GM23338 (cell line): Measurements from ENCODE around the gene CDYL. TPM values are rescaled to one million over a fixed set of nuclear protein-coding genes. Genes with fewer than 3 reads are reported as not detected.

Source experiments
- ATAC-seq: fragments of 200-7000 bp; cut with Tn5 transposase; 3 replicates; pipeline ENCODE4 v1.9.1; 2020
- DNase-seq: peaks from one replicate; pipeline ENCODE4 v3.0.0-alpha.2; 2015; ENCODE audit warnings: low spot score
- H2AFZ ChIP-seq: fragments of 200-600 bp; sonication (generic); 2 replicates; pipeline ENCODE4 v1.8.0; 2016; ENCODE audit warnings: antibody characterized with exemption, mild to moderate bottlenecking, moderate library complexity
- H3F3A ChIP-seq: fragments of 200-600 bp; sonication (generic); replicated peaks from 2 replicates; pipeline ENCODE4 v1.8.0; 2017; ENCODE audit warnings: antibody characterized with exemption, mixed run types, low read depth
- H3K27ac ChIP-seq: fragments of 200-600 bp; sonication (generic); 2 replicates; pipeline ENCODE4 v1.6.1; 2016; ENCODE audit warnings: low read depth
- H3K27me3 ChIP-seq: fragments of 200-600 bp; sonication (generic); 2 replicates; pipeline ENCODE4 v1.8.0; 2016; ENCODE audit warnings: mild to moderate bottlenecking, mixed run types, moderate library complexity; ENCODE audit not compliant: insufficient read depth
- H3K36me3 ChIP-seq: fragments of 200-600 bp; sonication (generic); 2 replicates; pipeline ENCODE4 v1.8.0; 2016; ENCODE audit warnings: mild to moderate bottlenecking; ENCODE audit not compliant: insufficient read depth
- H3K4me1 ChIP-seq: fragments of 200-600 bp; sonication (generic); 2 replicates; pipeline ENCODE4 v1.8.0; 2016; ENCODE audit warnings: mild to moderate bottlenecking, moderate library complexity; ENCODE audit not compliant: insufficient read depth
- H3K4me2 ChIP-seq: fragments of 200-600 bp; sonication (generic); 2 replicates; pipeline ENCODE4 v1.7.1; 2017; ENCODE audit warnings: mixed run types
- H3K4me3 ChIP-seq: fragments of 200-600 bp; sonication (generic); 2 replicates; pipeline ENCODE4 v1.6.1; 2016; ENCODE audit warnings: mixed run types
- H3K79me2 ChIP-seq: fragments of 200-600 bp; sonication (generic); replicated peaks from 2 replicates; pipeline ENCODE4 v1.8.0; 2017; ENCODE audit warnings: mild to moderate bottlenecking; ENCODE audit not compliant: insufficient read depth
- H3K9me2 ChIP-seq: fragments of 200-600 bp; sonication (generic); 2 replicates; pipeline ENCODE4 v1.8.0; 2017; ENCODE audit not compliant: insufficient read depth
- H4K20me1 ChIP-seq: fragments of 200-600 bp; sonication (generic); replicated peaks from 2 replicates; pipeline ENCODE4 v1.8.0; 2017; ENCODE audit warnings: mild to moderate bottlenecking; ENCODE audit not compliant: insufficient read depth
- H3K27ac Mint-ChIP-seq: 2 replicates; pipeline ENCODE4 v1.8.0; 2020; ENCODE audit warnings: inconsistent platforms, mild to moderate bottlenecking, moderate library complexity, mixed read lengths
- H3K27me3 Mint-ChIP-seq: 3 replicates; pipeline ENCODE4 v1.8.0; 2022; ENCODE audit warnings: low read depth, mild to moderate bottlenecking, moderate library complexity, mixed read lengths, inconsistent platforms; ENCODE audit not compliant: insufficient read depth, poor library complexity
- H3K36me3 Mint-ChIP-seq: 3 replicates; pipeline ENCODE4 v1.8.0; 2021; ENCODE audit warnings: low read depth, mild to moderate bottlenecking, inconsistent platforms, moderate library complexity, mixed read lengths
- H3K4me1 Mint-ChIP-seq: 3 replicates; pipeline ENCODE4 v1.8.0; 2020; ENCODE audit warnings: mild to moderate bottlenecking, inconsistent platforms, mixed read lengths
- H3K4me3 Mint-ChIP-seq: 3 replicates; pipeline ENCODE4 v1.8.0; 2021; ENCODE audit warnings: moderate library complexity, mild to moderate bottlenecking, inconsistent platforms, mixed read lengths
- H3K9me3 Mint-ChIP-seq: 3 replicates; pipeline ENCODE4 v1.8.0; 2020; ENCODE audit warnings: moderate library complexity, mild to moderate bottlenecking, inconsistent platforms, mixed read lengths
- CREB1 ChIP-seq: fragments of 250-450 bp; sonication (Bioruptor Pico); IDR thresholded peaks from 2 replicates; pipeline ENCODE4 v1.5.0; 2020; ENCODE audit warnings: low read depth, mild to moderate bottlenecking, moderate library complexity
- EZH2 ChIP-seq: fragments of 200-600 bp; sonication (generic); IDR thresholded peaks from one replicate; pipeline ENCODE4 v1.8.0; 2017; ENCODE audit warnings: antibody characterized with exemption, mild to moderate bottlenecking, low read depth; ENCODE audit not compliant: unreplicated experiment
- EZH2phosphoT487 ChIP-seq: fragments of 200-600 bp; sonication (generic); IDR thresholded peaks from one replicate; pipeline ENCODE4 v1.8.1; 2018; ENCODE audit warnings: antibody characterized with exemption; ENCODE audit not compliant: unreplicated experiment
- JUNB ChIP-seq: IDR thresholded peaks from one replicate; pipeline ENCODE4 v1.6.1; 2016; ENCODE audit warnings: antibody characterized with exemption; ENCODE audit not compliant: unreplicated experiment
- NANOG ChIP-seq: IDR thresholded peaks from 2 replicates; pipeline ENCODE4 v1.6.1; 2016; ENCODE audit warnings: antibody characterized with exemption, borderline replicate concordance
- POLR2AphosphoS5 ChIP-seq: IDR thresholded peaks from 2 replicates; pipeline ENCODE4 v1.6.1; 2016; ENCODE audit warnings: antibody characterized with exemption, low read depth
- STAT1 ChIP-seq: IDR thresholded peaks from one replicate; pipeline ENCODE4 v1.6.1; 2016; ENCODE audit warnings: antibody characterized with exemption; ENCODE audit not compliant: unreplicated experiment
- ZNF114 ChIP-seq: fragments of 250-450 bp; sonication (Bioruptor Pico); IDR thresholded peaks from 2 replicates; pipeline ENCODE4 v1.5.0; 2020; ENCODE audit warnings: mild to moderate bottlenecking, moderate library complexity
- ZNF331 ChIP-seq: fragments of 250-450 bp; sonication (Bioruptor Pico); IDR thresholded peaks from 2 replicates; pipeline ENCODE4 v1.5.0; 2020; ENCODE audit warnings: low read depth, mild to moderate bottlenecking, moderate library complexity
- polyA plus RNA-seq: library from polyadenylated mRNA; unstranded; fragments of >200 nt; fragmentation: Nextera tagmentation; extraction: Ambion mirVana; gene quantifications from 2 replicates; pipeline ENCODE4 v1.2.1, GENCODE V29; 2016
- total RNA-seq: library from RNA; depleted of rRNA; stranded (reverse); fragments of >200 nt; shearing (Covaris generic); gene quantifications from 2 replicates; pipeline ENCODE4 v1.2.3, GENCODE V29; 2014
- TF ChIP-seq, protein P1 (sequence below), 2 experiments: fragments of 200-600 bp in 1 of 2; sonication (generic) in 1 of 2; conservative IDR thresholded peaks; 2 replicates each; pipeline versions ENCODE4 v1.5.1 to v1.6.1; 2016 to 2017; ENCODE audit warnings: antibody characterized with exemption in 2 of 2, low read depth in 2 of 2, mild to moderate bottlenecking in 2 of 2, moderate library complexity in 1 of 2
- TF ChIP-seq, protein P2 (sequence below): fragments of 250-450 bp; sonication (Bioruptor Pico); IDR thresholded peaks from 2 replicates; pipeline ENCODE4 v1.5.0; 2020; ENCODE audit warnings: mild to moderate bottlenecking, moderate library complexity
- TF ChIP-seq, protein P3 (sequence below): IDR thresholded peaks from 2 replicates; pipeline ENCODE4 v1.6.1; 2016; ENCODE audit warnings: antibody characterized with exemption
- TF ChIP-seq, protein P4 (sequence below): IDR thresholded peaks from one replicate; pipeline ENCODE4 v1.6.1; 2018; ENCODE audit warnings: antibody characterized with exemption; ENCODE audit not compliant: unreplicated experiment

The CDYL gene
- total and polyA plus RNA-seq, 2 experiments from 2014 or later: 67.2 to 128 TPM

DNA sequence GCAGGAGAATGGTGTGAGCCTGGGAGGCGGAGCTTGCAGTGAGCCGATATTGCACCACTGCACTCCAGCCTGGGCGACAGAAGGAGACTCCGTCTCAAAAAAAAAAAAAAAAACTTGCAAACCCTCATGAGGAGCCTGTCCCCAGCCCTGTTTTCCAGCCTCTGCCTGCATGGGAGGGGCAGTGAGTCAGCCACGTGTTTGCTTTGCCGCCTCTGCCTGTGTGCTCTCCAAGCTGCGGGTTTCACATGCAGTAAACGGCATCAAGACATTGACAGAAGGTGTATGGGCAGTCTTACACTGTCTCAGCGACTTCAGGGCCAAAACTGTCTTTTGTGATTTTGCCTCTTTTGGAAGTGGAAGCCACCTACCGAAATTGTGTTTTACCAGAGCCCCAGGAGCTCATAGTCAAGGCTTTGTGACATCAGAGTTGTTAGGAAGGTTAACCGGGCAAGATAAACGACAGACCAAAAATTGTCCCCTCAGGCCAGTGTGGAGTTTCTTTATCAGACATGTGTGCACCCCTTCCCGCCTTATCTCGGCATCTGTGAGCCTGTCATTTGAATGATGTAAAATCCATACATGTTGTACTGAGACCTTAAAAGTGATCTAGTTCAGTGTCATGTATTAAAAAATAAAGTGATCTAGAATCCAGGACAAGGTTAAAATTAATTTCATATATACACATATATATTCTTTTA, 174.8 kb downstream of the CDYL start:
- Mint-ChIP-seq H3K27ac (0 out of 2 replicates have a peak overlapping the region, but pooled peaks have one; percentile 70), H3K4me3 (no peak overlapping the region)

More for the DNA sequence above, 174.8 kb downstream of the CDYL start:
- H3K4me3 ChIP-seq: no peak overlapping the region
- H3K4me2 ChIP-seq: no peak overlapping the region
- H3K4me1 ChIP-seq: peaks cover 23% of the 10 kb centered on the region; the same call in 1 of the 2 replicates
- peaks cover 3% of the 10 kb centered on the region; the same call in 1 of the 2 replicates for H3K36me3 ChIP-seq
- Mint-ChIP-seq H3K9me3 (no peaks in the 10 kb centered on the region), H3K4me1 (peaks cover 41% of the 10 kb centered on the region), H3K36me3 (peaks cover 65% of the 10 kb centered on the region), H3K27me3 (peaks cover 21% of the 10 kb centered on the region)
- peak overlapping the region; percentile 45; the same call in 1 of the 2 replicates for H3K27ac ChIP-seq
- no peaks in the 10 kb centered on the region for H3F3A ChIP-seq
- TF ChIP-seq EZH2phosphoT487 (no peak), EZH2 (no peak), ZNF114 (CRISPR knock-in tag) (no peak), NANOG (no peak), STAT1 (no peak), CREB1 (CRISPR knock-in tag) (no peak), ZNF331 (CRISPR knock-in tag) (no peak), POLR2AphosphoS5 (no peak), JUNB (no peak)
- TF ChIP-seq, protein P1, sequence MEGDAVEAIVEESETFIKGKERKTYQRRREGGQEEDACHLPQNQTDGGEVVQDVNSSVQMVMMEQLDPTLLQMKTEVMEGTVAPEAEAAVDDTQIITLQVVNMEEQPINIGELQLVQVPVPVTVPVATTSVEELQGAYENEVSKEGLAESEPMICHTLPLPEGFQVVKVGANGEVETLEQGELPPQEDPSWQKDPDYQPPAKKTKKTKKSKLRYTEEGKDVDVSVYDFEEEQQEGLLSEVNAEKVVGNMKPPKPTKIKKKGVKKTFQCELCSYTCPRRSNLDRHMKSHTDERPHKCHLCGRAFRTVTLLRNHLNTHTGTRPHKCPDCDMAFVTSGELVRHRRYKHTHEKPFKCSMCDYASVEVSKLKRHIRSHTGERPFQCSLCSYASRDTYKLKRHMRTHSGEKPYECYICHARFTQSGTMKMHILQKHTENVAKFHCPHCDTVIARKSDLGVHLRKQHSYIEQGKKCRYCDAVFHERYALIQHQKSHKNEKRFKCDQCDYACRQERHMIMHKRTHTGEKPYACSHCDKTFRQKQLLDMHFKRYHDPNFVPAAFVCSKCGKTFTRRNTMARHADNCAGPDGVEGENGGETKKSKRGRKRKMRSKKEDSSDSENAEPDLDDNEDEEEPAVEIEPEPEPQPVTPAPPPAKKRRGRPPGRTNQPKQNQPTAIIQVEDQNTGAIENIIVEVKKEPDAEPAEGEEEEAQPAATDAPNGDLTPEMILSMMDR (conservative IDR thresholded peaks at IDR 0.05; ENCODE audit: low read depth in 2 of 2): no peak
- TF ChIP-seq, protein P2, sequence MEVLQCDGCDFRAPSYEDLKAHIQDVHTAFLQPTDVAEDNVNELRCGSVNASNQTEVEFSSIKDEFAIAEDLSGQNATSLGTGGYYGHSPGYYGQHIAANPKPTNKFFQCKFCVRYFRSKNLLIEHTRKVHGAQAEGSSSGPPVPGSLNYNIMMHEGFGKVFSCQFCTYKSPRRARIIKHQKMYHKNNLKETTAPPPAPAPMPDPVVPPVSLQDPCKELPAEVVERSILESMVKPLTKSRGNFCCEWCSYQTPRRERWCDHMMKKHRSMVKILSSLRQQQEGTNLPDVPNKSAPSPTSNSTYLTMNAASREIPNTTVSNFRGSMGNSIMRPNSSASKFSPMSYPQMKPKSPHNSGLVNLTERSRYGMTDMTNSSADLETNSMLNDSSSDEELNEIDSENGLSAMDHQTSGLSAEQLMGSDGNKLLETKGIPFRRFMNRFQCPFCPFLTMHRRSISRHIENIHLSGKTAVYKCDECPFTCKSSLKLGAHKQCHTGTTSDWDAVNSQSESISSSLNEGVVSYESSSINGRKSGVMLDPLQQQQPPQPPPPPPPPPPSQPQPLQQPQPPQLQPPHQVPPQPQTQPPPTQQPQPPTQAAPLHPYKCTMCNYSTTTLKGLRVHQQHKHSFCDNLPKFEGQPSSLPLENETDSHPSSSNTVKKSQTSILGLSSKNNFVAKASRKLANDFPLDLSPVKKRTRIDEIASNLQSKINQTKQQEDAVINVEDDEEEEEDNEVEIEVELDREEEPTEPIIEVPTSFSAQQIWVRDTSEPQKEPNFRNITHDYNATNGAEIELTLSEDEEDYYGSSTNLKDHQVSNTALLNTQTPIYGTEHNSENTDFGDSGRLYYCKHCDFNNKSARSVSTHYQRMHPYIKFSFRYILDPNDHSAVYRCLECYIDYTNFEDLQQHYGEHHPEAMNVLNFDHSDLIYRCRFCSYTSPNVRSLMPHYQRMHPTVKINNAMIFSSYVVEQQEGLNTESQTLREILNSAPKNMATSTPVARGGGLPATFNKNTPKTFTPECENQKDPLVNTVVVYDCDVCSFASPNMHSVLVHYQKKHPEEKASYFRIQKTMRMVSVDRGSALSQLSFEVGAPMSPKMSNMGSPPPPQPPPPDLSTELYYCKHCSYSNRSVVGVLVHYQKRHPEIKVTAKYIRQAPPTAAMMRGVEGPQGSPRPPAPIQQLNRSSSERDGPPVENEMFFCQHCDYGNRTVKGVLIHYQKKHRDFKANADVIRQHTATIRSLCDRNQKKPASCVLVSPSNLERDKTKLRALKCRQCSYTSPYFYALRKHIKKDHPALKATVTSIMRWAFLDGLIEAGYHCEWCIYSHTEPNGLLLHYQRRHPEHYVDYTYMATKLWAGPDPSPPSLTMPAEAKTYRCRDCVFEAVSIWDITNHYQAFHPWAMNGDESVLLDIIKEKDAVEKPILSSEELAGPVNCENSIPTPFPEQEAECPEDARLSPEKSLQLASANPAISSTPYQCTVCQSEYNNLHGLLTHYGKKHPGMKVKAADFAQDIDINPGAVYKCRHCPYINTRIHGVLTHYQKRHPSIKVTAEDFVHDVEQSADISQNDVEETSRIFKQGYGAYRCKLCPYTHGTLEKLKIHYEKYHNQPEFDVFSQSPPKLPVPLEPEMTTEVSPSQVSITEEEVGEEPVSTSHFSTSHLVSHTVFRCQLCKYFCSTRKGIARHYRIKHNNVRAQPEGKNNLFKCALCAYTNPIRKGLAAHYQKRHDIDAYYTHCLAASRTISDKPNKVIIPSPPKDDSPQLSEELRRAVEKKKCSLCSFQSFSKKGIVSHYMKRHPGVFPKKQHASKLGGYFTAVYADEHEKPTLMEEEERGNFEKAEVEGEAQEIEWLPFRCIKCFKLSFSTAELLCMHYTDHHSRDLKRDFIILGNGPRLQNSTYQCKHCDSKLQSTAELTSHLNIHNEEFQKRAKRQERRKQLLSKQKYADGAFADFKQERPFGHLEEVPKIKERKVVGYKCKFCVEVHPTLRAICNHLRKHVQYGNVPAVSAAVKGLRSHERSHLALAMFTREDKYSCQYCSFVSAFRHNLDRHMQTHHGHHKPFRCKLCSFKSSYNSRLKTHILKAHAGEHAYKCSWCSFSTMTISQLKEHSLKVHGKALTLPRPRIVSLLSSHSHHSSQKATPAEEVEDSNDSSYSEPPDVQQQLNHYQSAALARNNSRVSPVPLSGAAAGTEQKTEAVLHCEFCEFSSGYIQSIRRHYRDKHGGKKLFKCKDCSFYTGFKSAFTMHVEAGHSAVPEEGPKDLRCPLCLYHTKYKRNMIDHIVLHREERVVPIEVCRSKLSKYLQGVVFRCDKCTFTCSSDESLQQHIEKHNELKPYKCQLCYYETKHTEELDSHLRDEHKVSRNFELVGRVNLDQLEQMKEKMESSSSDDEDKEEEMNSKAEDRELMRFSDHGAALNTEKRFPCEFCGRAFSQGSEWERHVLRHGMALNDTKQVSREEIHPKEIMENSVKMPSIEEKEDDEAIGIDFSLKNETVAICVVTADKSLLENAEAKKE (CRISPR knock-in tag): no peak
- TF ChIP-seq, protein P3, sequence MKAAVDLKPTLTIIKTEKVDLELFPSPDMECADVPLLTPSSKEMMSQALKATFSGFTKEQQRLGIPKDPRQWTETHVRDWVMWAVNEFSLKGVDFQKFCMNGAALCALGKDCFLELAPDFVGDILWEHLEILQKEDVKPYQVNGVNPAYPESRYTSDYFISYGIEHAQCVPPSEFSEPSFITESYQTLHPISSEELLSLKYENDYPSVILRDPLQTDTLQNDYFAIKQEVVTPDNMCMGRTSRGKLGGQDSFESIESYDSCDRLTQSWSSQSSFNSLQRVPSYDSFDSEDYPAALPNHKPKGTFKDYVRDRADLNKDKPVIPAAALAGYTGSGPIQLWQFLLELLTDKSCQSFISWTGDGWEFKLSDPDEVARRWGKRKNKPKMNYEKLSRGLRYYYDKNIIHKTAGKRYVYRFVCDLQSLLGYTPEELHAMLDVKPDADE: no peak
- TF ChIP-seq, protein P4, sequence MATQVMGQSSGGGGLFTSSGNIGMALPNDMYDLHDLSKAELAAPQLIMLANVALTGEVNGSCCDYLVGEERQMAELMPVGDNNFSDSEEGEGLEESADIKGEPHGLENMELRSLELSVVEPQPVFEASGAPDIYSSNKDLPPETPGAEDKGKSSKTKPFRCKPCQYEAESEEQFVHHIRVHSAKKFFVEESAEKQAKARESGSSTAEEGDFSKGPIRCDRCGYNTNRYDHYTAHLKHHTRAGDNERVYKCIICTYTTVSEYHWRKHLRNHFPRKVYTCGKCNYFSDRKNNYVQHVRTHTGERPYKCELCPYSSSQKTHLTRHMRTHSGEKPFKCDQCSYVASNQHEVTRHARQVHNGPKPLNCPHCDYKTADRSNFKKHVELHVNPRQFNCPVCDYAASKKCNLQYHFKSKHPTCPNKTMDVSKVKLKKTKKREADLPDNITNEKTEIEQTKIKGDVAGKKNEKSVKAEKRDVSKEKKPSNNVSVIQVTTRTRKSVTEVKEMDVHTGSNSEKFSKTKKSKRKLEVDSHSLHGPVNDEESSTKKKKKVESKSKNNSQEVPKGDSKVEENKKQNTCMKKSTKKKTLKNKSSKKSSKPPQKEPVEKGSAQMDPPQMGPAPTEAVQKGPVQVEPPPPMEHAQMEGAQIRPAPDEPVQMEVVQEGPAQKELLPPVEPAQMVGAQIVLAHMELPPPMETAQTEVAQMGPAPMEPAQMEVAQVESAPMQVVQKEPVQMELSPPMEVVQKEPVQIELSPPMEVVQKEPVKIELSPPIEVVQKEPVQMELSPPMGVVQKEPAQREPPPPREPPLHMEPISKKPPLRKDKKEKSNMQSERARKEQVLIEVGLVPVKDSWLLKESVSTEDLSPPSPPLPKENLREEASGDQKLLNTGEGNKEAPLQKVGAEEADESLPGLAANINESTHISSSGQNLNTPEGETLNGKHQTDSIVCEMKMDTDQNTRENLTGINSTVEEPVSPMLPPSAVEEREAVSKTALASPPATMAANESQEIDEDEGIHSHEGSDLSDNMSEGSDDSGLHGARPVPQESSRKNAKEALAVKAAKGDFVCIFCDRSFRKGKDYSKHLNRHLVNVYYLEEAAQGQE: no peak
- H3K27me3 ChIP-seq: no peaks in the 10 kb centered on the region
- H3K79me2 ChIP-seq: peaks cover 8% of the 10 kb centered on the region; the same call in 1 of the 2 replicates
- no peak for ATAC-seq
- H4K20me1 ChIP-seq: peaks cover 3% of the 10 kb centered on the region; the same call in 1 of the 2 replicates
- H3K9me2 ChIP-seq: no peaks in the 10 kb centered on the region
- no peak for DNase-seq
- H2AFZ ChIP-seq: no peak overlapping the region
